ENCODE measurements around the gene CDC42EP3.

The CDC42EP3 gene

GRCh38 chr2:37671009-37671815, at the start of gene CDC42EP3:
TSS of gene CDC42EP3 (minus strand) at chr2:37671642. CDS start at chr2:37646587, 25,055 bp downstream.
- no peak for DNase-seq

GRCh38 chr2:37721201-37721560, 49.7 kb upstream of the CDC42EP3 start:
- DNase-seq, result no peak

- DNase-seq, result no peak
Measured at GRCh38 chr2:37720533-37721200, 49.2 kb upstream of the CDC42EP3 start.

- peak; percentile 51 for DNase-seq
Measured at GRCh38 chr2:37718515-37719161, 47.2 kb upstream of the CDC42EP3 start.

- DNase-seq, result no peak
Measured at GRCh38 chr2:37713258-37713700, 41.8 kb upstream of the CDC42EP3 start.

- DNase-seq, result no peak
Measured at GRCh38 chr2:37711831-37712230, 40.4 kb upstream of the CDC42EP3 start.

- DNase-seq, result peak; percentile 16
Measured at GRCh38 chr2:37711308-37711731, 39.9 kb upstream of the CDC42EP3 start.

GRCh38 chr2:37709111-37709510, 37.7 kb upstream of the CDC42EP3 start:
- no peak for DNase-seq

GRCh38 chr2:37708146-37708545, 36.7 kb upstream of the CDC42EP3 start:
- no peak for DNase-seq

GRCh38 chr2:37707393-37707792, 36.0 kb upstream of the CDC42EP3 start:
- no peak for DNase-seq

GRCh38 chr2:37706334-37707183, 35.1 kb upstream of the CDC42EP3 start:
- no peak for DNase-seq

GRCh38 chr2:37705191-37705590, 33.7 kb upstream of the CDC42EP3 start:
- no peak for DNase-seq

- DNase-seq, result no peak
Measured at GRCh38 chr2:37698931-37699481, 27.6 kb upstream of the CDC42EP3 start.

GRCh38 chr2:37695336-37695735, 23.9 kb upstream of the CDC42EP3 start:
- DNase-seq, result no peak

- no peak for DNase-seq
Measured at GRCh38 chr2:37692711-37693110, 21.3 kb upstream of the CDC42EP3 start.

- DNase-seq, result no peak
Measured at GRCh38 chr2:37689751-37690150, 18.3 kb upstream of the CDC42EP3 start.

GRCh38 chr2:37688771-37689468, 17.5 kb upstream of the CDC42EP3 start:
- DNase-seq, result no peak

- DNase-seq, result no peak
Measured at GRCh38 chr2:37686792-37687526, 15.5 kb upstream of the CDC42EP3 start.

- DNase-seq, result no peak
Measured at GRCh38 chr2:37684809-37685208, 13.4 kb upstream of the CDC42EP3 start.

GRCh38 chr2:37683921-37684780, 12.7 kb upstream of the CDC42EP3 start:
- no peak for DNase-seq
